Right lobe of liver (tissue), 6 donors: ENCODE data around the gene TMTC1. TPM values are rescaled to one million over a fixed set of nuclear protein-coding genes. Genes with fewer than 3 reads are reported as not detected.

Experiments
- ATAC-seq, 4 donors: fragments of 200-7000 bp; cut with Tn5 transposase; one replicate each; pipeline ENCODE4 v1.9.1; 2020; ENCODE audit warnings: mild to moderate bottlenecking in 4 of 4, moderate library complexity in 4 of 4
- DNase-seq, 3 donors: peaks; one replicate each; pipeline ENCODE4 v3.0.0-alpha.2; 2020
- H3K27ac ChIP-seq, 3 donors: fragments of 200-600 bp; one replicate each; pipeline ENCODE4 v1.8.0; 2022
- H3K27me3 ChIP-seq, 2 donors: fragments of 200-600 bp; one replicate each; pipeline ENCODE4 v1.8.0; 2022
- H3K36me3 ChIP-seq, 4 donors: fragments of 200-600 bp; sonication (generic) in 1 of 4; one replicate each; pipeline versions ENCODE4 v1.5.1 to v1.8.0; 2017 to 2022; ENCODE audit warnings: control low read depth in 1 of 4
- H3K4me1 ChIP-seq, 4 donors: fragments of 200-600 bp; sonication (generic) in 1 of 4; one replicate each; pipeline versions ENCODE4 v1.5.1 to v1.8.0; 2017 to 2022; ENCODE audit warnings: control low read depth in 1 of 4
- H3K4me3 ChIP-seq, 3 donors: fragments of 200-600 bp; one replicate each; pipeline ENCODE4 v1.8.0; 2022
- H3K9me3 ChIP-seq, 4 donors: fragments of 200-600 bp; sonication (generic) in 1 of 4; one replicate each; pipeline versions ENCODE4 v1.5.1 to v1.8.0; 2017 to 2022; ENCODE audit warnings: control low read depth in 1 of 4
- CTCF ChIP-seq, 4 donors: fragments of 200-600 bp in 3 of 4; fragments of 450-650 bp in 1 of 4; IDR thresholded peaks; one replicate each; pipeline versions ENCODE4 v1.5.1 to v1.8.0; 2016 to 2022; ENCODE audit warnings: antibody characterized with exemption in 4 of 4, mild to moderate bottlenecking in 2 of 4
- POLR2A ChIP-seq: fragments of 450-650 bp; IDR thresholded peaks from one replicate; pipeline ENCODE4 v1.6.1; 2017; ENCODE audit warnings: antibody characterized with exemption, mild to moderate bottlenecking
- WGBS: methylation state at CpG from one replicate; pipeline ENCODE4 v1.1.6; 2018; ENCODE audit warnings: low coverage, low lambda C conversion rate; ENCODE audit not compliant: insufficient coverage; ENCODE audit errors: missing lambda C conversion rate; 5-methylcytosine and 5-hydroxymethylcytosine counted together
- intact Hi-C, 2 donors: fragments of 100-400 bp; cut with DNase I; formaldehyde crosslinking; loops; one replicate each; pipeline versions ENCODE4 v1.11.2 to v1.14.1; 2022
- total RNA-seq, 6 experiments: library from RNA; depleted of rRNA in 2 of 6; stranded (reverse); fragments of >200 nt in 2 of 6; fragmentation: NEBNext Ultra II Directional in 3 of 6; extraction: Animal tissue kit (Norgen Biotek cat#: 25700) in 3 of 6; gene quantifications; one replicate each; pipeline versions ENCODE4 v1.1.0 to v1.2.4, GENCODE V29; 2016 to 2023
- donor health status: DM: no; HTN: yes; CAD: no.
- donor health status: DM: no; HTN: no; CAD: no.
- donor health status: DM: no; HTN: no; CAD: no.
- donor health status: DM: no; HTN: yes; CAD: no.
- donor health status: DM: no; HTN: yes; CAD: no.

Gene TMTC1
- total RNA-seq, 6 experiments from 2014 or later: 3.0 to 4.2 (median 3.5) TPM

DNA sequence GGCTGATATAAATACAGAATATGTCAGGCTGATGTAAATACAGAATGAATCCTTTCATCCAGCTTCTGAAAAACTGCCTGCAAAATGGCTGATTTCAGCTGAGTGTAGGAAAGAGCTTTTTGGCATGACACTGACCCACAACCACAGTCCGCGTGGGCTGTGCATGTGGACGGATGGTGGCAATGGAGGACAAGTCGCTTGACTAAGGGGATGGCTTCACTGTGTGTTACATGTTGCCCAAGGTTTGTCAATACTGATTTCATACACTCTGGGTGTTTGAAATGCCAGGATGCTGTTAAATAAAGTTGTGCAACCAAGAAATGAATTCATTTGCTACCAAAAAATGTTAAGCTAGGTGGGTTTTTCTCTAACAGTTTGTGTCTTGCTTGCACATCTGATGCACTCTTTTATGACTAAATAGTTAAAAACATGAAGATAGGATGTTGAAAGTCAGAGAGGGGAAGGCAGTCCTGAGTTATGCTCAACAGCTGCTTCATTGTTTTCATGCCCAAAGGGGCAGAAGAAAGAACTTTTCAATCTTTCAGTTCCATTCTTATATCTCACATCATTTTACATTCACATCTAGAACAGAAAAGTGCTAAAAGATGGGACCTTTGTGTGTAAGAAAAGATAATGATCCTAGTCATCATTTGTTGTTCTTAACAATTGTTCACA lies 249.8 kb downstream of the TMTC1 start:
- no peak overlapping the region for H3K4me3 ChIP-seq
- no peak overlapping the region for H3K27ac ChIP-seq
- H3K4me1 ChIP-seq: no peaks in the 10 kb centered on the region
- intact Hi-C loops: no loop called here
- H3K9me3 ChIP-seq: no peaks in the 10 kb centered on the region
- no peaks in the 10 kb centered on the region for H3K36me3 ChIP-seq
- ATAC-seq (peak in 3 of 4 donors; percentile 20 to 59 (median 46)), DNase-seq (no peak)
- no peaks in the 10 kb centered on the region for H3K27me3 ChIP-seq
- WGBS: 21% methylated on average over 4 of the region's 4 CpGs
- no peak for TF ChIP-seq POLR2A
- no peak for TF ChIP-seq CTCF (IDR thresholded peaks at IDR 0.05)

DNA sequence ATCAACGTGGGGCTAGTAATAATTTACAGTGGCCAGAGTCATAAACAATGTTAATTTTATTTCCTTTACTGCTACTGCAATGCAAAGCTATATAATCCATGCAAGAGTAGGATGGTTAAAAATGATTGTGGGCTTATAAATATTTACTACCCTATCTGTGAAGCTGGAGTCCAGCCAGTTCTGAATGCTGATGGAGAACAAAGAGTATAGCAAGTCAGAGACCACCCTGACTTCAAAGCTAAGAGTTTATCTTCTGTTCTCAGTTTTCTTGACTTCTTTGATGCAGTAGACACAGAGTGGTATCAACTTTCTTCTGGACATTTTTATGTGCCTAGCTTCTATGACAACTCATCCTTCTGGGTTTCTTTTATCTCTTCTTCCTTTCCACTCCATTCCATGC lies 252.3 kb downstream of the TMTC1 start:
- no peak overlapping the region for H3K4me3 ChIP-seq
- no peak overlapping the region for H3K27ac ChIP-seq
- H3K36me3 ChIP-seq: no peaks in the 10 kb centered on the region
- intact Hi-C loops: no loop called here
- no peak for TF ChIP-seq CTCF (IDR thresholded peaks at IDR 0.05)
- no peak for TF ChIP-seq POLR2A
- H3K4me1 ChIP-seq: no peaks in the 10 kb centered on the region
- H3K27me3 ChIP-seq: no peaks in the 10 kb centered on the region
- ATAC-seq: no peak
- no peak for DNase-seq
- 18% methylated on average over 1 of the region's 1 CpG for whole genome bisulfite sequencing
- H3K9me3 ChIP-seq: no peaks in the 10 kb centered on the region

DNA sequence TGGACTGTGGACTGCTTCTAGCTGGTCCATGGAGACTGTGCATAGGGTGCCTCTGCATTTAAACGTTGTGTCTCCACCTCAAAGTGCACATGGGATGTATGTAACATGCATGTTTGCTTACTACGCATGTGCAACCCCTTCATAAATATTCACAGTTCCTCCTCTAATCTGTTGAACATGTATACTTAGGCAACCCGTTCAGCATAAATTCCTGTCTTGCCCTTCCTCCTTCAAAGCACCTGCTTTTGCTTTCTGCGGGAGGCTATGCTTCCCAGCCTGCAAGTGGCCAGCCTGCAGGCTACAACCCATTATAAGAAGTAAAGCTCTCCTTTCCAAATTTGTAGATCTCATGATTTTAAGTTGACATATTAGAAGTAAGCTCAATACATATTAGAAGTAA lies 253.3 kb downstream of the TMTC1 start:
- ATAC-seq: no peak
- no peak for DNase-seq
- intact Hi-C loops: no loop called here

DNA sequence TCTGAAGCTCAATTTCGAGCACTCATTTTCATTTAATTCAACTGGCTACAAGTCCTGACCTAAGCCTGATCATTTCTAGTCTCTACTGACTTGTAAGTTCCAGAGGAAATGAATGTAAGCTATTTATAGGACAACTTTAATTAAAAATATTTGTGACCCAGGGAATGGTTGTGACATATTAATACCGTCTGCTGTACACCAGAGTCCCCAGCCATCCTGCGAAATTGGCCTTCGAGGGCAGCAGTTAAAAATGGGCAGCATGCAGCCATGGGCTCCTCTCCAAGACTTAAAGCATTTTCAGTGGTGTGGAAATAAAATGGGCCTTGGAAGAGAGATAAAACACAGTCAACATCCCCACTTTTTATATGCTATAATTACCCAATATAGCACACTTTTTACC lies 255.6 kb downstream of the TMTC1 start:
- DNase-seq (no peak), ATAC-seq (no peak)
- H3K27ac ChIP-seq: no peak overlapping the region
- no peaks in the 10 kb centered on the region for H3K27me3 ChIP-seq
- peaks cover 0 to 2% (median 0%) of the 10 kb centered on the region in 4 donors for H3K4me1 ChIP-seq
- WGBS: 65% methylated on average over 4 of the region's 4 CpGs
- H3K9me3 ChIP-seq: no peaks in the 10 kb centered on the region
- intact Hi-C loops: loop anchor here in 1 of 2 donors (10.0 kb wide), 1 partner anchor 1277 kb away; no protein-coding TSS in a partner anchor
- H3K4me3 ChIP-seq: no peak overlapping the region
- TF ChIP-seq CTCF (IDR thresholded peaks at IDR 0.05): no peak
- no peak for TF ChIP-seq POLR2A
- H3K36me3 ChIP-seq: no peaks in the 10 kb centered on the region

More for the DNA sequence above, 253.3 kb downstream of the TMTC1 start:
- 71% methylated on average over 3 of the region's 4 CpGs for WGBS
- H3K9me3 ChIP-seq: no peaks in the 10 kb centered on the region
- no peak overlapping the region for H3K27ac ChIP-seq
- H3K4me1 ChIP-seq: no peaks in the 10 kb centered on the region
- H3K27me3 ChIP-seq: no peaks in the 10 kb centered on the region
- no peak for TF ChIP-seq CTCF (IDR thresholded peaks at IDR 0.05)
- no peak for TF ChIP-seq POLR2A
- no peak overlapping the region for H3K4me3 ChIP-seq
- H3K36me3 ChIP-seq: no peaks in the 10 kb centered on the region
